ENCODE results near the gene STRN4. TPM values are rescaled to one million over a fixed set of nuclear protein-coding genes. Genes with fewer than 3 reads are reported as not detected.

STRN4 gene
- total RNA-seq, 1 experiment from 2014 or later = 107 TPM

- ATAC-seq (no peak), DNase-seq (ENCODE audit: low read depth, low spot score) (no peak)
- intact Hi-C loops (cut with micrococcal nuclease) = loop anchor here (10.0 kb wide), 1 partner anchor 106 kb away; no protein-coding TSS in a partner anchor
- Histone ChIP-seq H3K79me2 (ENCODE audit: insufficient read depth, low read length) (peaks cover 11% of the 10 kb centered on the region), H3K4me2 (ENCODE audit: low read length) (no peak overlapping the region), H3K36me3 (ENCODE audit: control insufficient read depth in 1 of 2, insufficient read depth in 2 of 2, low read length in 2 of 2) (peaks cover 25 to 50% of the 10 kb centered on the region in 2 experiments; a peak in 3 of 4 replicates), H3K9ac (ENCODE audit: low read length) (no peak overlapping the region), H3K27ac (ENCODE audit: low read depth, low read length) (no peak overlapping the region; the same call in 1 of the 2 replicates), H3K9me2 (ENCODE audit: insufficient read depth) (no peaks in the 10 kb centered on the region), H3K9me3 (ENCODE audit: control insufficient read depth in 1 of 2, insufficient read depth in 1 of 2, low read depth in 1 of 2, low read length in 2 of 2) (no peaks in the 10 kb centered on the region), H2AFZ (ENCODE audit: low read depth, low read length, poor library complexity, severe bottlenecking) (no peak overlapping the region), H3K27me3 (ENCODE audit: insufficient read depth, low read length) (no peaks in the 10 kb centered on the region), H3K4me3 (replicated peaks in 1 of 2; ENCODE audit: low read depth in 1 of 2, low read length in 2 of 2) (no peak overlapping the region), H4K20me1 (ENCODE audit: insufficient read depth) (no peaks in the 10 kb centered on the region), H3K4me1 (ENCODE audit: control insufficient read depth in 1 of 2, insufficient read depth in 2 of 2, low read length in 2 of 2) (peaks cover 3 to 16% of the 10 kb centered on the region in 2 experiments; a peak in 3 of 4 replicates)
- no peak for TF ChIP-seq ZNF274 (IDR thresholded peaks at IDR 0.05; ENCODE audit: low read depth, low read length)
- TF ChIP-seq CBX3 (IDR thresholded peaks at IDR 0.05; ENCODE audit: low read depth) = no peak
- no peak for TF ChIP-seq TCF7L2 (IDR thresholded peaks at IDR 0.05; ENCODE audit: borderline replicate concordance, extremely low read depth, insufficient read depth, insufficient read length)
- no peak for TF ChIP-seq FOSL1 (IDR thresholded peaks at IDR 0.05; ENCODE audit: low read depth)
- POLR2A ChIA-PET = no interaction called here
- CTCF ChIA-PET = no interaction called here
- RAD21 ChIA-PET (ENCODE audit: low non-redundant PET in 1 of 2, low total read pairs in 2 of 2, uncharacterized antibody in 2 of 2, unreplicated experiment in 2 of 2) = no interaction called here
- BruUV-seq (replicated peaks) = no TSS peak
These were observed 25.6 kb downstream of the STRN4 start for GRCh38 chr19:46720503-46721239.

DNA sequence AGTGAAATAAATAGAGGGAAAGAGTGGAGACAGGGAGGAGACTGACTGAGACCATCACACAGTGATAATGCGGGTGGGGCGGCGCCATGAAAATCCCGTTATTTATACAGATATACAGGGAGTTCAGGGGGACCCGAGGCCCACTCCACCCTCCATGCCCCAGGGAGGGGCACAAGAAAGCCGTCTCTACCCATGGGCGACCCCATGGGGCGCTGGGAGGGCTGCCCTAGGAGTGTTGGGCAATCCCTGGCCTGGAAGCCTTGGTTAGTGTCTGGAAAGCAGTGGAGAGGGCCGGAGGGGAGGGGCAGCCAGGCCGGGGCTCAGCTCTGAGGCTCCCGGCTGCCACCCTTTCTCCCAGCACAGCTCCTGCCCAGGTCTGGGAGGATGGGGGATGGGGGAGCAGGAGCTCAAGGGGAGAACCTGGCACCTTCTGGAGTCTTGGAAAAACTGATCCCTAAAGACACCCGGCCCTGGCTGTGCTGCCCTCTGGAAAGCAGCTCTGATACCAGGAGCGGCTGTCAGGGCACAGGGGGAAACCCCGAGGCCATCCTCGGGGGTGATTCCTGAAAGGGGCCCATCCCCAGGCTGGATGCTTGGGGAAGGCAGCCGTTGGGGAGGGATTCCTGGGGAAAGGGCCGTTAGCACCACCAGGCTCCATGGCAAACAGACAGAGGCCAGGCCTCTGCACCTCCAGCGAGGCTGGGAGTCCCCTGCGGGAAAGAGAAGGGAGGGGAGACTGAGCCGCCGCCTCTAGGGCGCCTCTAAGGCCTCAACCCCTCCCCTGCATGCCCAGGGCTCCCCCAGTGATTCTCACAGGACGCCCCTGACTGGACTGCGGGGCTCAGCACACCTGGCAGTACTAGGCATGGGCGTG lies 26.4 kb downstream of the STRN4 start:
- Histone ChIP-seq H3K4me3 (replicated peaks in 1 of 2; ENCODE audit: low read depth in 1 of 2, low read length in 2 of 2) (no peak overlapping the region), H3K36me3 (ENCODE audit: control insufficient read depth in 1 of 2, insufficient read depth in 2 of 2, low read length in 2 of 2) (peaks cover 19 to 42% of the 10 kb centered on the region in 2 experiments; a peak in 3 of 4 replicates), H3K27me3 (ENCODE audit: insufficient read depth, low read length) (no peaks in the 10 kb centered on the region), H3K9me2 (ENCODE audit: insufficient read depth) (no peaks in the 10 kb centered on the region), H3K4me1 (ENCODE audit: control insufficient read depth in 1 of 2, insufficient read depth in 2 of 2, low read length in 2 of 2) (peaks cover 10 to 24% of the 10 kb centered on the region in 2 experiments; a peak in 3 of 4 replicates), H3K27ac (ENCODE audit: low read depth, low read length) (no peak overlapping the region; the same call in 1 of the 2 replicates), H3K9ac (ENCODE audit: low read length) (no peak overlapping the region), H4K20me1 (ENCODE audit: insufficient read depth) (no peaks in the 10 kb centered on the region), H3K4me2 (ENCODE audit: low read length) (no peak overlapping the region), H3K9me3 (ENCODE audit: control insufficient read depth in 1 of 2, insufficient read depth in 1 of 2, low read depth in 1 of 2, low read length in 2 of 2) (no peaks in the 10 kb centered on the region), H3K79me2 (ENCODE audit: insufficient read depth, low read length) (peaks cover 19% of the 10 kb centered on the region), H2AFZ (ENCODE audit: low read depth, low read length, poor library complexity, severe bottlenecking) (no peak overlapping the region)
- intact Hi-C loops (cut with micrococcal nuclease) = loop anchor here (10.0 kb wide), 1 partner anchor 105 kb away; no protein-coding TSS in a partner anchor
- BruUV-seq (replicated peaks) = no TSS peak
- no peak for DNase-seq (ENCODE audit: low read depth, low spot score)
- RAD21 ChIA-PET (ENCODE audit: low non-redundant PET in 1 of 2, low total read pairs in 2 of 2, uncharacterized antibody in 2 of 2, unreplicated experiment in 2 of 2) = no interaction called here
- no peak for TF ChIP-seq CBX3 (IDR thresholded peaks at IDR 0.05; ENCODE audit: low read depth)
- CTCF ChIA-PET = no interaction called here
- POLR2A ChIA-PET = no interaction called here
- ATAC-seq = no peak
